Dendritic cell treated with granulocyte-macrophage colony-stimulating factor and Interleukin-4, amounts not matched to agents 40 ng/mL and 50 ng/mL, for 4 days (primary cell): ENCODE results near the gene POLR1C.
A peak's percentile ranks its signal among the peaks of the same experiment; 100 is the strongest.
"Not testable (repeated sequence)": the region's sequence is repeated elsewhere in the genome, so short reads cannot be mapped to it uniquely, and the experiment has no call there.

ENCODE experiments used
- H3K27ac Mint-ChIP-seq: one replicate; pipeline ENCODE4 v1.8.0; 2022; ENCODE audit warnings: mild to moderate bottlenecking, mixed read lengths
- H3K27me3 Mint-ChIP-seq: one replicate; pipeline ENCODE4 v1.8.0; 2022; ENCODE audit warnings: mild to moderate bottlenecking, mixed read lengths
- H3K36me3 Mint-ChIP-seq: one replicate; pipeline ENCODE4 v1.8.0; 2022; ENCODE audit warnings: low read depth, mixed read lengths
- H3K4me1 Mint-ChIP-seq: one replicate; pipeline ENCODE4 v1.8.0; 2022; ENCODE audit warnings: low read depth, mixed read lengths
- H3K4me3 Mint-ChIP-seq: one replicate; pipeline ENCODE4 v1.8.0; 2022; ENCODE audit warnings: mild to moderate bottlenecking, moderate library complexity, mixed read lengths
- H3K9me3 Mint-ChIP-seq: one replicate; pipeline ENCODE4 v1.8.0; 2022; ENCODE audit warnings: mixed read lengths
- intact Hi-C: fragments of 100-400 bp; cut with micrococcal nuclease; formaldehyde crosslinking; loops from one replicate; pipeline ENCODE4 v1.15.0; 2022

The POLR1C gene

GRCh38 chr6:43497129-43497396 is 19.8 kb upstream of the POLR1C start:
- peaks cover 76% of the 10 kb centered on the region for H3K36me3 Mint-ChIP-seq
- peaks cover 26% of the 10 kb centered on the region for H3K4me1 Mint-ChIP-seq
- H3K27me3 Mint-ChIP-seq: no peaks in the 10 kb centered on the region
- H3K9me3 Mint-ChIP-seq: no peaks in the 10 kb centered on the region
- intact Hi-C loops: loop anchor here (10.0 kb wide), 1 partner anchor 142 kb away; no protein-coding TSS in a partner anchor
- no peak overlapping the region for H3K27ac Mint-ChIP-seq
- H3K4me3 Mint-ChIP-seq: no peak overlapping the region

GRCh38 chr6:43497689-43498088 is 19.2 kb upstream of the POLR1C start:
- Mint-ChIP-seq H3K36me3 (peaks cover 76% of the 10 kb centered on the region), H3K4me3 (no peak overlapping the region), H3K27ac (no peak overlapping the region), H3K9me3 (no peaks in the 10 kb centered on the region), H3K4me1 (peaks cover 26% of the 10 kb centered on the region), H3K27me3 (no peaks in the 10 kb centered on the region)
- intact Hi-C loops: loop anchor here (10.0 kb wide), 1 partner anchor 143 kb away; no protein-coding TSS in a partner anchor

GRCh38 chr6:43498291-43498690 is 18.6 kb upstream of the POLR1C start:
- H3K27me3 Mint-ChIP-seq, H3K9me3 Mint-ChIP-seq, H3K4me3 Mint-ChIP-seq, H3K27ac Mint-ChIP-seq: not testable (repeated sequence)
- intact Hi-C loops: loop anchor here (10.0 kb wide), 1 partner anchor 143 kb away; no protein-coding TSS in a partner anchor
- Mint-ChIP-seq H3K4me1 (peaks cover 23% of the 10 kb centered on the region), H3K36me3 (peaks cover 82% of the 10 kb centered on the region)

GRCh38 chr6:43499028-43499815 is 17.7 kb upstream of the POLR1C start:
- no peak overlapping the region for H3K27ac Mint-ChIP-seq

GRCh38 chr6:43500921-43501320 is 16.0 kb upstream of the POLR1C start:
- Mint-ChIP-seq H3K4me3 (no peak overlapping the region), H3K4me1 (no peaks in the 10 kb centered on the region), H3K27me3 (no peaks in the 10 kb centered on the region), H3K9me3 (no peaks in the 10 kb centered on the region), H3K27ac (no peak overlapping the region), H3K36me3 (peaks cover 93% of the 10 kb centered on the region)
- intact Hi-C loops: no loop called here

More at GRCh38 chr6:43499028-43499815, 17.7 kb upstream of the POLR1C start:
- Mint-ChIP-seq H3K9me3 (no peaks in the 10 kb centered on the region), H3K4me3 (no peak overlapping the region), H3K4me1 (peaks cover 13% of the 10 kb centered on the region), H3K36me3 (peaks cover 86% of the 10 kb centered on the region), H3K27me3 (no peaks in the 10 kb centered on the region)
- intact Hi-C loops: loop anchor here (10.0 kb wide), 1 partner anchor 144 kb away; no protein-coding TSS in a partner anchor

- Mint-ChIP-seq H3K4me1 (peaks cover 8% of the 10 kb centered on the region), H3K36me3 (peaks cover 91% of the 10 kb centered on the region), H3K9me3 (no peaks in the 10 kb centered on the region), H3K4me3 (no peak overlapping the region), H3K27me3 (peaks cover 9% of the 10 kb centered on the region), H3K27ac (no peak overlapping the region)
- intact Hi-C loops: no loop called here
These were observed 14.2 kb upstream of the POLR1C start for GRCh38 chr6:43502666-43503065.

- Mint-ChIP-seq H3K4me3 (no peak overlapping the region), H3K36me3 (peaks cover 83% of the 10 kb centered on the region), H3K9me3 (no peaks in the 10 kb centered on the region), H3K27ac (no peak overlapping the region), H3K27me3 (peaks cover 17% of the 10 kb centered on the region), H3K4me1 (peaks cover 12% of the 10 kb centered on the region)
- intact Hi-C loops: no loop called here
These were observed 13.4 kb upstream of the POLR1C start for GRCh38 chr6:43503443-43503842.

- H3K9me3 Mint-ChIP-seq: no peaks in the 10 kb centered on the region
- peaks cover 68% of the 10 kb centered on the region for H3K36me3 Mint-ChIP-seq
- intact Hi-C loops: loop anchor here (5.0 kb wide), 1 partner anchor 138 kb away; the partner anchor contains the start of gene ZNF318
- no peak overlapping the region for H3K27ac Mint-ChIP-seq
- peaks cover 23% of the 10 kb centered on the region for H3K4me1 Mint-ChIP-seq
- no peak overlapping the region for H3K4me3 Mint-ChIP-seq
- peaks cover 29% of the 10 kb centered on the region for H3K27me3 Mint-ChIP-seq
These were observed 11.9 kb upstream of the POLR1C start for GRCh38 chr6:43504756-43505593.

GRCh38 chr6:43505718-43506117 is 11.2 kb upstream of the POLR1C start:
- no peak overlapping the region for H3K4me3 Mint-ChIP-seq
- peaks cover 60% of the 10 kb centered on the region for H3K36me3 Mint-ChIP-seq
- H3K27ac Mint-ChIP-seq: no peak overlapping the region
- intact Hi-C loops: loop anchor here (1.0 to 5.0 kb wide), 3 partner anchors 51 to 243 kb away; partner anchors contain the start of gene ZNF318
- H3K9me3 Mint-ChIP-seq: no peaks in the 10 kb centered on the region
- peaks cover 29% of the 10 kb centered on the region for H3K27me3 Mint-ChIP-seq
- H3K4me1 Mint-ChIP-seq: peaks cover 30% of the 10 kb centered on the region

- intact Hi-C loops: loop anchor here (1.0 to 5.0 kb wide), 3 partner anchors 52 to 243 kb away; partner anchors contain the start of gene ZNF318
- Mint-ChIP-seq H3K36me3 (peaks cover 56% of the 10 kb centered on the region), H3K27me3 (peaks cover 29% of the 10 kb centered on the region), H3K27ac (peak overlapping the region; percentile 31), H3K9me3 (no peaks in the 10 kb centered on the region), H3K4me1 (peaks cover 32% of the 10 kb centered on the region), H3K4me3 (no peak overlapping the region)
These were observed 10.7 kb upstream of the POLR1C start for GRCh38 chr6:43506171-43506570.

GRCh38 chr6:43506667-43507471 is 10.0 kb upstream of the POLR1C start:
- Mint-ChIP-seq H3K4me3 (no peak overlapping the region), H3K27ac (no peak overlapping the region), H3K27me3 (peaks cover 29% of the 10 kb centered on the region)

GRCh38 chr6:43508481-43509141 is 8.3 kb upstream of the POLR1C start:
- H3K9me3 Mint-ChIP-seq: no peaks in the 10 kb centered on the region
- no peak overlapping the region for H3K27ac Mint-ChIP-seq
- intact Hi-C loops: loop anchor here (5.0 kb wide), 1 partner anchor 141 kb away; the partner anchor contains the start of gene ZNF318
- H3K27me3 Mint-ChIP-seq: peaks cover 29% of the 10 kb centered on the region
- peak overlapping the region; percentile 64 for H3K4me3 Mint-ChIP-seq
- peaks cover 31% of the 10 kb centered on the region for H3K36me3 Mint-ChIP-seq
- peaks cover 56% of the 10 kb centered on the region for H3K4me1 Mint-ChIP-seq

More at GRCh38 chr6:43506667-43507471, 10.0 kb upstream of the POLR1C start:
- intact Hi-C loops: loop anchor here (1.0 to 5.0 kb wide), 3 partner anchors 53 to 244 kb away; partner anchors contain the start of gene ZNF318
- peaks cover 38% of the 10 kb centered on the region for H3K4me1 Mint-ChIP-seq
- peaks cover 49% of the 10 kb centered on the region for H3K36me3 Mint-ChIP-seq
- no peaks in the 10 kb centered on the region for H3K9me3 Mint-ChIP-seq
